GM19238 (cell line): ENCODE results near the gene SCN1B.

ENCODE experiments used
- DNase-seq: peaks from one replicate; pipeline ENCODE4 v3.0.0; 2011; ENCODE audit warnings: low spot score; ENCODE audit not compliant: insufficient read length

The SCN1B gene

DNA sequence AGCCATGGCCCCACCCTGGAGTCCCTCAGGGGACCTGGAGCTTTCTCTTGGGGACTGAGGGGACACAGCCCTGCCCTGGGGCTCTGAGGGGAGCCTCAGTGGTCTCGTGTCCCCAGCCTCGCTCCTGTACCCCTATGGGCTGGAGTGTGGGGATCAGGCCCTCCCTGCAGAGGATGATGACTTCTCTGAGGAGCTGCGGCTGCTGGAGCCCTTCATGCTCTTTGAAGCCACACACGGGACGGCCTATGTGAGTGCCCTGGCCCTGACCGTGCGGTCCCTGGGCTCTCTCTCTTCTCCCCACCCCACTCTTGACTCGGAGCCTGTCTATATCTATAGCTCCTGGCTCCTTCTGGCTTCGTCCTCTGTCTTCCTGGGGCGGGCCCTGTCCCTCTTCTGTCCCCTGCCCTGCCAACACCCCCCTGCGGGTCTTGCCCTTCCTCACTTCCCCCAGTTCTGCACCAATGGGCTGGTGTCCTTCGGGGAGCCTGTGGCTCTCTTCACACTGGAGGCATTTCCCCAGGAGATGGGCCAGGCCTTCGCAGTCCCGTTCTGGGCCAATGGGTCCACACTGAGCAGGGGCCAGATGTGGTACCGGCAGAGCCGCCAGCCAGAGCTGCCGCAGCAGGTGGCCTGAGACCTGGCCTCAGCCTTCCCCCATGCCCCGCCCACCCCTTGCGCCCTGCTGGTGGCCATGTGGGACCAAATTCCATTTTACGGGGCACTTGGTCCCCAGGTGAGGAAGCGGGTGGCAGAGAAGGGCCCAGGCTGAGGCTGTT is 44.3 kb downstream of the SCN1B start:
- DNase-seq: no peak

DNA sequence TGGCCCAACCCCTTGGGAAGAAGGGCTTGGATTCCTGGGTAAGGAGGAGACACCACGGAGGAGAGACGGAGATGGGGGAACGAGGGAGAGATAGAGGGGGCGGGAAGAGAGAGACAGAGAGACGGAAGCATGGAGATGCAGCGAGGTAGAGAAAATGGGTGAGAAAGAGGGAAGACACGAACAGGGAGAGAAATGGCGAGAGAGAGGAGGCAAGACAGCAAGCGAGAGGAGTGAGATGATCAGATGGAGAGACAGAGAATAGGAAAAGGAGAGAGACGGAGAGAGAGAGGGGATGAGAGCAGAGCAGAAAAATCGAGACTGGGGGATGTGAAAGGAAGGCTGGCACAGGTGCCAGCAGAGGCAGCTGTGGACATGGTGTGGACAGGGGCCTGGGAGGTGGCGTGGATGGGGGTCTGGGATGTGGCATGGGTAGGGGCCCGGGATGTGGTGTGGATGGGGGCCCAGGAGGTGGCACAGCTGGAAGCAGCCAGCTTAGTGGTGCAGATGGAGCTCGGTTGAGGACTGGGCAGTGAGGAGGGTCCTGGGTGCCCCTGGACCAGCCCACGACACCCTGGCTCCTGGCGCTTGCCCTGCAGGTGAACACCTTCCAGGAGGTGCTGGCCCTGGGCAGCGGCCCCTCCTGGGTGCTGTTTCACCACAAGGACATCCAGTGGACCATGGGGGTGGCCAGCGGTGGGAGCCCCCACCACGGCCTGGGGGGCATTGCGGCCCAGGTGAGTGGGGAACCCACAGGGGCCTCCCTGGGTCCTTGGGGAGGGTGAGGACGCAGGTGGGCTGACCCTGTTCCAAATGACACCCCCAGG is 45.1 kb downstream of the SCN1B start:
- no peak for DNase-seq

DNA sequence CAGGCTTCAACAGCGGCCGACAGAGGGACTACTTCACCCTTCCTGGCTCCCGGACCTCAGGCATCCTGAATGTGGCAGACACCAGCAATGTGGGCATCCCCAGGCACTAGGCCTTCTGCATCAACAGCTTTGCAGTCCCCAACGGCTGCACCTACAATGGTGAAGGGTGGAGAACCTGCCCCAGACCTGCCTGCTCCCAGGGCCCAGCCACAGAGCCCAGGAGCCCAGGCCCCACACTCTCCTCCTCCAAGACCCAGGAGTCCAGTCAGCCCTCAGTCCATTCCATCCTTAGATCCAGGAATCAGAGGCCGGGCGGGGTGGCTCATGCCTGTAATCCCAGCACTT is 45.7 kb downstream of the SCN1B start:
- DNase-seq: no peak

DNA sequence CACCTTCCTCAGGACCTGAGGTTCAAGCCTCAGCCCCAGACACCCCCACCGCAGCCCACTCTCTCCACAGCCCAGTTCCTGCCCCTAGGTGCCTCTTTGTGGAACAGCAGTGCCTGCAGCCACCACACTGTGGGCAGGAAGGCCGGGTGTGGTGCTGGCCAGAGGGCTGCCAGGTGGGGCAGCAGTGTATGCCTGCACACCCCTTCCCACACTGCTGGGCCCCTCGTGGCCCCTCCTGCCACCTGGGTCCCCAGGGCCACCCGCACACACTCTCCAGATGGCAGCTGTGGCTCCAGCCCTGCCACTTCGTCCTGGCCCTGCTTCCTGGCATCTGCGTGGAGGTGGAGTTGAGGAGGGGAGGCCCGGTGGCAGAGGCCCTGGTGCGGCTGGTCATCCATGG is 46.4 kb downstream of the SCN1B start:
- no peak for DNase-seq

DNA sequence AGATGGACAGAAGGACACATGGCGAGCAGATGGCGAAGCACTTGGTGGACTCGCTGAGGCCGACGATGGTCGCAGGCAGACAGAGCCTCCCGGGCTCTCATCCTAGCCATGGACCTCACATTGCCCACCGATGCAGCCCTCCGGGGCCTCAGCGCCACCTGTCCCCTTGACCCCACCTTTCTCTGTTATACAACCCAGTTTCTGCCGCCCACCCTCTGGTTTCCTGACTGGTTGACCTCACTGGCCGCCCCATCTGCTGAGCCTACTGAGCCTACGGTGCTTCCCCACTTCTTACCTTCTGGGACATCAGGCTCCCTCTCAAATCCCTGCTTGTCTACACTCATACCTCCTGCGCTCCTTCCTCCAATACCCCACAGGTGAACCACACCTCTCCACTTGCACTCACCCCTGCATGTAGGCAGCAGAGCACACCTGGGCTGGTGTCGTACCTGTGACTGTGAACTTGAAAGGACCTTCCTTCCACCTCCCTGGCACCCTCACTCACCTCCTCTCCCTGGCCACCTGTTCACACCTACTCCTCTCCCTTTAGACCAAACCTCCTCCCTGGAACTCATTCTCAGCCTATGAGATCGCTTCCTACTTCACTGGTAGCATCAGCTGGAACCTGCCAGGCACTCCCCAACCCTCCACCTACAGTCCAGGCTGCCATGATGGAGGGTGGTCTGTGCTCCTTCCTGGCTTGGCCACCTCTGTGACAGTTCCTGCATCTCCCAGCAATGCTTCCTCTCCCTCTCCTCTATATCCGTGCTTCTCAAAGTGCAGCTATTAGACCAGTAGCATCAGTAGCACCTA is 47.3 kb downstream of the SCN1B start:
- DNase-seq: no peak

DNA sequence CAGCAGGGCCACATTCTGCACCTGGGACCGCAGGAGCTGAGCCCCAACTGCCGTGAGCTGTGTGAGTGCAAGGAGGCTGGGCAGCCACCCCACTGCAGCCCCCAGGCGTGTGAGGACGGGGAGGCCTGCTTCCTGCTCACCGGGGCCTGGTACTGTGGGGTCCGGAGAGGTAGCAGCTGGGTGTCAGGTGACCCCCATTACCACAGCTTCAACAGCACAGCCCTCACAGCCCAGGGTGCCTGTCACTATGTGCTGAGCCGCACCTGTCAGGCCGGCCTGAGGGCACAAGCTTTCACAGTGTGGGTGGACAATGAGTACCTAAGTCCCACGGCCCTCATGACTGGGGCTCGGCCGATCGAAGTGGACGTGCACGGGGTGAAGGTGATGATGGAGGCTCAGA is 49.6 kb downstream of the SCN1B start:
- DNase-seq: no peak

DNA sequence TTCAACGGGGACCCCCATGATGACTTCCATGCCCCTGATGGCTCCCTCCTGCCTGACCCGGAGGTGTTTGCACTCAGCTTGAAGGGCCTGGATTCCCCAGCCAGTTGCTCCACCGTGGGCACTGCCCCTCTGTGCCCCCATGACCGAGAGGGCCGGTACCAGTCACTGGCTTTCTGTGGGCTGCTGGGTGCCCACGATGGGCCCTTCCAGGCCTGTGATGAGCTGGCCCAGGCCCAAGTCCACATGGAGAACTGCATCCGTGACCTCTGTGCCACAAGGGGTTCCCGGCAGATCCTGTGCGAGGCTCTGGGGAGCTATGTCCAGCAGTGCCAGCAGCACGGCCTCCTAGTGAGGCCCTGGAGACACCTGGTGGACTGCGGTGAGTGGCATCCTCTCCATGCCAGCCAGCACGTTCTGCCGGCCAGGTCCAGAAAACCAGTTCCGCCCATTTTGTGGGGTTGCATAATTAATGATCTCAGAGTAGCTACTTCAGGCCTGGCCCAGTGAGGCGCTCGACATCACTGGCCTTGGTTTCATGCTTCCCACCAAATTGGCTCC is 50.4 kb downstream of the SCN1B start:
- no peak for DNase-seq

DNA sequence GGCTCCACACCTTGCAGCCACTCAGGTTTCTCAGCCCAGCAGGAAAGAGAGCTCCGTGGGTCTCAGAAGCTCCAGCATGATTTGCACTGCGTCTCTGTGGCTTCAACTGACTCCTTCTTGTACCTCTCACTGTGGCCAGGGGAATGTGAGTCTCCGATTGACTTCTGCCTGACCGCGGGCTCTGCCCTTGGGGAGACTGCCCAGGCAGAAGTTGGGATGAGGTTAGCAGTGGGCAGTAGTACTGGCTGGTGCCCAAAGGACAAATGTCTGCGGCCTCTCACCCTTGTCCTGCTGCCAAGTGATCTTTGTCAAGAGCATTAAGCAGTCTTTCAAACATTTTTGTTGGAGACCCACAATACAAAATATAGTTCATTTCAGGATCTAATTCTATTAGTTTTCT is 50.9 kb downstream of the SCN1B start:
- DNase-seq: no peak

DNA sequence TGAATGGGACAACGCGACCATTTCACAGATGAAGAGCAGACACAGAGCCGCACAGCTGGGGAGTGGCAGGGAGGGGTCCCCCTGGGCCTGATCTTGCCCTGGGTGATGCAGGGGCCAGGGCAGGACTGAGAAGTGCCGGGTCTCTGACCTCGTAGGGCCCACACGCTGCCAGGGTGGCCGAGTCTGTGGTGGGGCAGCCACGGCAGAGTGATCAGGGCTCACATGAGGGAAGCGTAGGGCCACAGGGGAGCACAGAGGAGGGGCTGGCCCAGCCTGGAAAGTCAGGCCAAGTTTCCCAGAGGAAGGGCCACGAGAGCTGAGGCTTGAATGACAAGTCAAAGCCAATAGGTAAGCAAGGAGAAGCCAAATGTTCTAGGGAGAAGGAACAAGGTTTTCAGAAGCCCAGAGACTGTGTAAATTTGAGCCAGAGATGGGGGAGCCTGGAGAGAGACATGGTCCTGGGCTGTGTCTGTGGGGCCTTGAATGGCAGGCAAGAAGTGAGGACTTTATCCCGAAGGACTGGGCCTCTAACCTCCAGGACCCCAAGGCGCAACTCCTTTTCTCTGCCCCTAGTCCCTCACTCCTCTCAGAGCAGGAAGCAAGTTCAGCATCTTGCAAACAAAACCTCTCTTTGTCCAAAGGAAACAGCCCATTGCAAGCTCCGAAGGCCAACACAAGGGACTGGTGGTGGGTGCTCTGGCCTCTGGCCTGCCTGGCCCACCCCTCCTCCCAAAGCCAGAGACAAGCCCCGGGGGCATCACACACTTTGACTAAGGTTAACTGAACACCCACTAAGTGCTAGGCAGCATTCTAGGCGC is 53.6 kb downstream of the SCN1B start:
- no peak for DNase-seq

DNA sequence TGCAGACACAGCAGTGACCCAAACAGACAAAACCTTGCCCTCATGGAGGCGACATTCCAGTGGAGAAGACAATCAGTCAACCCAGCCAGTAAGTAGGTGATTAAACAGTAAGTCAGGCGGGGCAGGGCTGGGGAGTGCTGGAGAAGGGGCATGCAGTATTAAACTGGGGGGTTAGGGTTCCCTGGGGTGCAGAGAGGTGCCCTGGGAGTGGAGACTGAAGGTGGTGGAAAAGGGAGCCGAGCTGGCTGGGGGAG is 54.2 kb downstream of the SCN1B start:
- DNase-seq: no peak

DNA sequence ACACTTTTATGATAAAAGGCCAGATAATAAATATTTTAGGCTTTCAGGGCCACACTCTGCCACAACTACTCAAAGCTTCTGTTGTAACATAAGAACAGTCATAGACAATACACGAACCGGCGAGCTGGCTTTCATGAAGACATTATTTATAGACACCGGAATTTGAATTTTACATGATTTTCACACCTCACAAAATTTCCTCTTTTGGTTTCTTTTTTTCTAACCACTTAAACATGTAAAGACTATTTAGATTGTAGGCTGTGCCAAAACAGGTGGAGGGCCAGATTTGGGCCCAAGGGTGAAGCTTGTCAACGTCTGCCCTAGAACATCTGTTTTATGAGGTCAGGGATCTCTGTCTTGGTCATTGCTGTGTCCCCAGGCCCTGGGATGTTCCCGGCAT is 55.7 kb downstream of the SCN1B start:
- DNase-seq: peak; percentile 51

DNA sequence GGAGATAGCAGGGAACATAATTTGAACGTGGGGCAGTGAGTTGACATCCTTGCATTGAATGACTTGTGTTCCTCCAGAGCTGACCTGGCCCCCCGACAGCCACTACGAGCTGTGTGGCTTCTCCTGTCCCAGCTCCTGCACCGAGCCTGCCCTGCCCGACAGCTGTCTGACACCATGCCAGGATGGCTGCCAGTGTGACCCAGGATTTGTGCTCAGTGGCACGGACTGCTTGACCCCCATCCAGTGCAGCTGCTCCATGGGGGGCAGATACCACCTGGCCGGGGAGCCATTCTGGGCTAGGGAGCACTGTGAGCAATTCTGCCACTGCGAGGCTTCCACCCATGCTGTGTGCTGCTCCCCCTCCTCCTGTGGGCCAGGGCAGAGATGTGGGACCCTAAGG is 56.2 kb downstream of the SCN1B start:
- no peak for DNase-seq

DNA sequence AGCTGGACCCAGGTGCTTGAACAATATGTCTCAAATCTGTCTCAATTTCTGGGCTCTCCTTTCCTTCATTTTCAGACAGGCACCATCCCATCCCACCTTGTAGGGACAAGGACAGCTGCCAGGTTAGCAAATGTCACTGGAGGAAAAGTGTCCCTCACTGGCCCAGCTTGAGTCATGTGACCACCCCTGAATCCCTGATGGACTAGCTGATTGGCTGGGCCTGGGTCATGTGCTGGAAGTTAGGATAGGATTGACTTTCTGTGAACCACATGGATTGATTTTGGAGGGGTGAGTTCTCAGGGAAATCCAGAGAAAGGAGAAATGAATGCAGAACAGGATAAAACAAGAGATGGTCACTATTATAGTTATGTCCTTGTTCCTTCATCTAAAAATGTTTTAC is 57.1 kb downstream of the SCN1B start:
- DNase-seq: no peak

DNA sequence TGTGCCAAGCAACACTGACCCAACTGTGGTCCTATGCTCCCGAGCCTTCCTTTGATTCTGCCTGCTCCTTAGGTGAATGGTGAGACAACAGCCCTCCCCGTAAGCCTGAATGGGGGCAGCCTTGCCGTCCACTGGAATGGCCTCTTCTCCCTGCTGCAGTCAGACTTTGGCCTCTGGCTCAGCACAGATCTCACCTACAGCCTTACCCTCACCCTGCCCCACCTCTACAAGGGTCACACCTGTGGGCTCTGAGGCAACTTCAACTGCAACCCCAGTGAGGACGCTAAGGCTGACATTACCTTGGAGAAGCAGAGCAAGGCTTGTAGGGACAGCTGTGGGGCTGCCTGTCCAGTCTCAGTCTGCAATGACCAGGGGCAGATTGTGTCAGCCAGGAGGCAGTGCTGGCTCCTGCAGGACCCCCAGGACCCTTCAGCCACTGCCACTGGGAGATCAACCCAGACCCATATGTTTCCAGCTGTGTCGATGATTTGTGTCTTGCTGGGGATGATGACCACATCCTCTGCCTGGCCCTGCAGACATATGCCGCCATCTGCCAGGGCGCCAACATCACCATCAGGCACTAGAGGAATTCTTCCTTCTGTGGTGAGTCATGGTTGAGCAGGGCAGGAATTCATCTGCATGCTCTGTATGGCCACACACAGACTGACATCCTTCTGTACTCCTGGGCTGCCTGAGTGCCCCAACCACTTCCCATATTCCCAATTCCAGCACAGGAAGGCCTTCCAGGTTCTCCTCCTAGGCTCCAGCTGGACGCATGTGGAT is 58.1 kb downstream of the SCN1B start:
- DNase-seq: no peak

DNA sequence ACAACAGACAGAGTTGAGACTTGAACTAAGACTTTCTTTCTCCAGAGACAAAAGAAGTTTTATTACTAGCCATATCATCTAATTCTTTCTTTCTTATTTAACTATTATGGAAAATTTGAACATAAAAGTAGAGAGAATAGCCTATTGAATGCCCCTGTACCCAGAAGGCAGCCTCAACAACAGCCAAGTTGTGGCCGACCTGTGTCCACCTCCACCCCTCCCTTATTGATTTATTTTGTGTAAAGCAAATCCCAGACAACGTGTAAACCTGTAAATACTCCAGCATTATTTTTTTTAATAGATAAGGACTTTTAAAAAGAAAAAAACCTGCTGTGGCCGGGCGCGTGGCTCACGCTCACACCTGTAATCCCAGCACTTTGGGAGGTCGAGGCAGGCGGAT is 59.3 kb downstream of the SCN1B start:
- no peak for DNase-seq
